Endodermal cell (in vitro differentiated cells): ENCODE results near the gene FERD3L. TPM values are rescaled to one million over a fixed set of nuclear protein-coding genes. Genes with fewer than 3 reads are reported as not detected.

ENCODE experiments used
- DNase-seq: peaks from one replicate; pipeline ENCODE4 v3.0.0-alpha.2; 2017
- H3K27ac ChIP-seq: 2 replicates; pipeline ENCODE4 v1.5.1; 2013; ENCODE audit warnings: mild to moderate bottlenecking, low read depth, low read length, moderate library complexity
- H3K27me3 ChIP-seq: 2 replicates; pipeline ENCODE4 v1.6.1; 2013; ENCODE audit warnings: mild to moderate bottlenecking, low read length, moderate library complexity; ENCODE audit not compliant: insufficient read depth, control insufficient read depth, poor library complexity, severe bottlenecking
- H3K36me3 ChIP-seq: 2 replicates; pipeline ENCODE4 v1.7.0; 2013; ENCODE audit warnings: mild to moderate bottlenecking, low read length, moderate library complexity; ENCODE audit not compliant: control insufficient read depth, insufficient read depth
- H3K4me1 ChIP-seq: one replicate; pipeline ENCODE4 v1.7.0; 2013; ENCODE audit warnings: low read length; ENCODE audit not compliant: control insufficient read depth, insufficient read depth
- H3K4me3 ChIP-seq: 2 replicates; pipeline ENCODE4 v1.5.1; 2013; ENCODE audit warnings: mild to moderate bottlenecking, low read length, moderate library complexity
- H3K9ac ChIP-seq: 2 replicates; pipeline ENCODE4 v1.6.1; 2013; ENCODE audit warnings: mild to moderate bottlenecking, low read length, moderate library complexity; ENCODE audit not compliant: poor library complexity, severe bottlenecking; ENCODE audit errors: extremely low read depth
- H3K9me3 ChIP-seq: 2 replicates; pipeline ENCODE4 v1.6.1; 2013; ENCODE audit warnings: mild to moderate bottlenecking, low read length, moderate library complexity; ENCODE audit not compliant: control insufficient read depth
- H3K27ac Mint-ChIP-seq: 2 replicates; pipeline ENCODE4 v1.8.0; 2020; ENCODE audit warnings: mixed read lengths
- H3K27me3 Mint-ChIP-seq: 2 replicates; pipeline ENCODE4 v1.8.0; 2021; ENCODE audit warnings: mild to moderate bottlenecking, mixed read lengths; ENCODE audit not compliant: insufficient read depth
- H3K36me3 Mint-ChIP-seq: 2 replicates; pipeline ENCODE4 v1.8.0; 2020; ENCODE audit warnings: low read depth, mixed read lengths
- H3K4me1 Mint-ChIP-seq: 2 replicates; pipeline ENCODE4 v1.8.0; 2020; ENCODE audit warnings: mixed read lengths
- H3K4me3 Mint-ChIP-seq: 2 replicates; pipeline ENCODE4 v1.8.0; 2020; ENCODE audit warnings: mild to moderate bottlenecking, moderate library complexity, mixed read lengths
- H3K9me3 Mint-ChIP-seq: 2 replicates; pipeline ENCODE4 v1.8.0; 2020; ENCODE audit warnings: mild to moderate bottlenecking, mixed read lengths
- WGBS, 2 experiments: methylation state at CpG; one replicate each; pipeline versions ENCODE4 v1.1.5 to v1.1.7; 2013; ENCODE audit warnings: missing lambda C conversion rate in 2 of 2, mixed read lengths in 1 of 2; ENCODE audit not compliant: insufficient coverage in 1 of 2, insufficient read length in 1 of 2; 5-methylcytosine and 5-hydroxymethylcytosine counted together
- total RNA-seq, 2 donors: library from RNA; stranded (reverse); fragmentation: NEBNext Ultra II Directional in 1 of 2; extraction: Animal tissue kit (Norgen Biotek cat#: 25700) in 1 of 2; gene quantifications; 2 replicates in 1 of 2; 3 replicates in 1 of 2; pipeline ENCODE4 v1.2.1, GENCODE V29; 2021
- TF ChIP-seq, protein P1 (sequence below): fragments of 200-600 bp; sonication (generic); conservative IDR thresholded peaks from 2 replicates; pipeline ENCODE4 v1.5.0; 2021; ENCODE audit warnings: antibody characterized with exemption, mild to moderate bottlenecking

Gene FERD3L
- total RNA-seq, 2 donors from 2014 or later, result not detected

DNA sequence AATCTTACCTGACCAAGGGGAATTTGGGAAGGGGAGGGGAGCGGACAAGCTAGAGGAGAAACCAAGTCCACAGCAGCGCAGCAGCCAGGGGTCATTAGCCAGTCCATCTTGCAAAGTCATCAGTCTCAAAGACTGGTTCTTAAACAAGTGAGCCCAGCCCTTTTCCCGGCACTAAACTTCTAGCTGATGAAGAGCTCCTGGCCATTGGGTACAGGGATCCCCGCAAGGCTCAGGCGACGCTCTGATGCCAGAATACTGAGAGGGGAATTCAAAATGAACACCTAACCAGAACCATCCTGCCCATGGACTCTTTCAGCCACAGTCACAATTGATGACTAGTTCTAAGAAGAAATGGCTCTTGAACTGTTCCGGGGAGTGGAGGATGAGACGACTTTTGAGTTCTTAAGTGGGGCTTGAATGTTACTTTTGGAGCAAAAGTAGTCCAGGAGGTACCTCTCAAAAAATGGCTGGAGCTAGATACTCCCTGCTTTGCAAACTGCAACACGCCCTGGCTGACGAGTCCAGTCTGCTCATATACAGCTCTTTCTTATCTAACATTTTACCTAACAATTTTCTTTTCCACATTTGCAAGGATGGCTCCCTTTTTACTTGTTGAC lies 25.2 kb downstream of the FERD3L start:
- Histone ChIP-seq H3K27me3 (peaks cover 65% of the 10 kb centered on the region), H3K27ac (no peak overlapping the region), H3K4me3 (no peak overlapping the region), H3K4me1 (no peaks in the 10 kb centered on the region), H3K36me3 (no peaks in the 10 kb centered on the region), H3K9ac (no peak overlapping the region), H3K9me3 (no peaks in the 10 kb centered on the region)
- TF ChIP-seq, protein P1, sequence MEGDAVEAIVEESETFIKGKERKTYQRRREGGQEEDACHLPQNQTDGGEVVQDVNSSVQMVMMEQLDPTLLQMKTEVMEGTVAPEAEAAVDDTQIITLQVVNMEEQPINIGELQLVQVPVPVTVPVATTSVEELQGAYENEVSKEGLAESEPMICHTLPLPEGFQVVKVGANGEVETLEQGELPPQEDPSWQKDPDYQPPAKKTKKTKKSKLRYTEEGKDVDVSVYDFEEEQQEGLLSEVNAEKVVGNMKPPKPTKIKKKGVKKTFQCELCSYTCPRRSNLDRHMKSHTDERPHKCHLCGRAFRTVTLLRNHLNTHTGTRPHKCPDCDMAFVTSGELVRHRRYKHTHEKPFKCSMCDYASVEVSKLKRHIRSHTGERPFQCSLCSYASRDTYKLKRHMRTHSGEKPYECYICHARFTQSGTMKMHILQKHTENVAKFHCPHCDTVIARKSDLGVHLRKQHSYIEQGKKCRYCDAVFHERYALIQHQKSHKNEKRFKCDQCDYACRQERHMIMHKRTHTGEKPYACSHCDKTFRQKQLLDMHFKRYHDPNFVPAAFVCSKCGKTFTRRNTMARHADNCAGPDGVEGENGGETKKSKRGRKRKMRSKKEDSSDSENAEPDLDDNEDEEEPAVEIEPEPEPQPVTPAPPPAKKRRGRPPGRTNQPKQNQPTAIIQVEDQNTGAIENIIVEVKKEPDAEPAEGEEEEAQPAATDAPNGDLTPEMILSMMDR, result no peak
- peaks cover 21% of the 10 kb centered on the region for H3K4me1 Mint-ChIP-seq
- peak; percentile 57 for DNase-seq
- H3K27me3 Mint-ChIP-seq, result peaks cover 66% of the 10 kb centered on the region
- H3K4me3 Mint-ChIP-seq, result no peak overlapping the region
- H3K9me3 Mint-ChIP-seq, result no peaks in the 10 kb centered on the region
- H3K27ac Mint-ChIP-seq, result no peak overlapping the region
- 16 to 30% methylated on average over 4 to 10 of the region's 10 CpGs for WGBS, 2 experiments
- H3K36me3 Mint-ChIP-seq, result no peaks in the 10 kb centered on the region

DNA sequence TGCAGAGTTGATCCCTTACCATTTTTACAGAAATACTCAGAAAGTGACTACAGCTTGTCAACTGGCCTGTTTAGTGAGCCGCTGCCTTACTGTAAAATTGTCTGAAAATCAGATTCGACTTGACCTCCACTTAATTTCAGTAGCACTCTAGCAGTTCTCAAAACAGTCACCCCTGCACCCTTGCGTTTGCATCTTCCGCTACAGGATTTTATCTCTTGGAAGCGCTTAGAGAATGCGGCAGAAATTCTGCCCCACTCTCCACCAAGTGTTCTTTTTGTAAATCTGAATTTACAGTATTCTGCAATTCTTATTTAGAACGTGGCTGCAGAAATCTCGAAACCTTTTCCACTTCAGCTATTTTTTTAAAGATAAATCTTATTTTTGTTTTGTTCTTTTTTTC lies 25.8 kb downstream of the FERD3L start:
- TF ChIP-seq, protein P1, result no peak
- Mint-ChIP-seq H3K36me3 (no peaks in the 10 kb centered on the region), H3K27me3 (peaks cover 72% of the 10 kb centered on the region), H3K9me3 (no peaks in the 10 kb centered on the region), H3K27ac (no peak overlapping the region), H3K4me3 (peak overlapping the region; percentile 57), H3K4me1 (peaks cover 21% of the 10 kb centered on the region)
- no peak overlapping the region for H3K4me3 ChIP-seq
- WGBS, 2 experiments, result 2 to 8% methylated on average over 6 to 8 of the region's 8 CpGs
- H3K9ac ChIP-seq, result no peak overlapping the region
- H3K36me3 ChIP-seq, result no peaks in the 10 kb centered on the region
- H3K9me3 ChIP-seq, result no peaks in the 10 kb centered on the region
- no peak overlapping the region for H3K27ac ChIP-seq
- H3K27me3 ChIP-seq, result peaks cover 71% of the 10 kb centered on the region
- H3K4me1 ChIP-seq, result no peaks in the 10 kb centered on the region
- no peak for DNase-seq

DNA sequence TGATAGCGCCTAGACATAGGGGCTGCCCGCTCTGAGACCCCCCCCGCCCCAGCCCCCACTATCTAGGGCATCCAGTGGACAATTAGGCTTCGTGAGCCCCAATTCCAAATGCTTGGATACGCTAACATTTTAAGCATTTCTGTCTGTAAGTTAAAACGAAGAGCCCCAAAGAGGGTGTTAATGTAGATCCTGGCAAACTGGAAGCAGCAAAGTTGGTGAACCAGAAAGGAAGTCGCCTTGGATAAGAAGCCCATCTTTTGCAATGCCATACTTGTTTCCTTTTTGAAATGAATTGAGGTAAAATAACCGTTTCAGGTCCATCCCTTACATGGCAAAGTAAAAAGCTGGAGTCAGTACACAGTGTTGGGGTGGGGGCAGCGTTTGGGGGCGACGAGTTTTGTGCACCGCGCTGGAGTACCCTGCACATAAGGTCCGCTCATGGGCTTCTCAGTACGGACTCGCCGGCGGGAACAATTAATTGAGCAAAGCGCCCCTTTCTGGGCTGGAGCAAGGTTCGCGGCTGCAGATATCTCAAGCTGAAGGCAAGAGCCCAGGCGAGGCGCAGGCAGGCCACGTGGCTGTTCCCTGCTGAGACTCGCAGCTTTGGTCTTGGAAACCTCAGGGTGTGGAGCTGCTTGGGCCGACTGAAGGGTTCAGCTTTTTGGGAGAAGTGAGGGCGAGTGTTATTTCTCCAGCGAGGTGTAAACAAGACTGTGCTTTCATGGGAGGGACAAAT lies 26.4 kb downstream of the FERD3L start:
- no peak overlapping the region for H3K27ac Mint-ChIP-seq
- 2 to 4% methylated on average over 21 to 28 of the region's 28 CpGs for WGBS, 2 experiments
- H3K36me3 Mint-ChIP-seq, result no peaks in the 10 kb centered on the region
- Histone ChIP-seq H3K4me1 (no peaks in the 10 kb centered on the region), H3K27me3 (peaks cover 77% of the 10 kb centered on the region), H3K9me3 (no peaks in the 10 kb centered on the region), H3K4me3 (peak overlapping the region; percentile 50), H3K9ac (no peak overlapping the region), H3K27ac (no peak overlapping the region), H3K36me3 (no peaks in the 10 kb centered on the region)
- no peaks in the 10 kb centered on the region for H3K9me3 Mint-ChIP-seq
- H3K27me3 Mint-ChIP-seq, result peaks cover 77% of the 10 kb centered on the region
- DNase-seq, result peak; percentile 88
- H3K4me3 Mint-ChIP-seq, result peak overlapping the region; percentile 57
- TF ChIP-seq, protein P1, result no peak
- H3K4me1 Mint-ChIP-seq, result peaks cover 21% of the 10 kb centered on the region
